PC-3 (cell line): ENCODE measurements around the gene FAM168A. TPM values are rescaled to one million over a fixed set of nuclear protein-coding genes. Genes with fewer than 3 reads are reported as not detected.

Experiments
- ATAC-seq: fragments of 200-7000 bp; cut with Tn5 transposase; 2 replicates; pipeline ENCODE4 v1.9.1; 2020; ENCODE audit warnings: mild to moderate bottlenecking, moderate library complexity
- BruUV-seq: library from RNA; stranded (reverse); fragments of 400-500 nt; replicated peaks from 2 replicates; lab custom pipeline; 2021; lab: Mats Ljungman, UMichigan
- CTCF ChIA-PET: fragments of 300-600 bp; sonication (Branson Sonifier 250); formaldehyde crosslinking; loops from one replicate; lab custom pipeline; 2022; ENCODE audit warnings: antibody characterized with exemption; lab: Charles Lee
- POLR2A ChIA-PET: fragments of 300-600 bp; sonication (Branson Sonifier 250); formaldehyde crosslinking; loops from one replicate; lab custom pipeline; 2022; ENCODE audit warnings: antibody characterized with exemption; ENCODE audit not compliant: unreplicated experiment; lab: Charles Lee
- DNase-seq: peaks from one replicate; pipeline ENCODE4 v3.0.0-alpha.2; 2015
- H2AFZ ChIP-seq: fragments of 300-600 bp; sonication (generic); 2 replicates; pipeline ENCODE4 v1.6.0; 2016; ENCODE audit warnings: antibody characterized with exemption, low read length
- H3F3A ChIP-seq: fragments of 300-600 bp; sonication (generic); one replicate; pipeline ENCODE4 v1.6.0; 2017; ENCODE audit warnings: antibody characterized with exemption, low read length, control low read depth, mild to moderate bottlenecking; ENCODE audit not compliant: unreplicated experiment
- H3K27ac ChIP-seq: fragments of 300-600 bp; sonication (generic); 2 replicates; pipeline ENCODE4 v1.5.1; 2016; ENCODE audit warnings: mild to moderate bottlenecking, low read length
- H3K27me3 ChIP-seq: fragments of 300-600 bp; sonication (generic); 2 replicates; pipeline ENCODE4 v1.6.1; 2016; ENCODE audit warnings: low read length, mixed read lengths
- H3K36me3 ChIP-seq: fragments of 300-600 bp; sonication (generic); 2 replicates; pipeline ENCODE4 v1.6.1; 2016; ENCODE audit warnings: low read depth, mixed run types, low read length, mixed read lengths
- H3K4me1 ChIP-seq: fragments of 300-600 bp; sonication (generic); 2 replicates; pipeline ENCODE4 v1.5.1; 2016; ENCODE audit warnings: low read length; ENCODE audit not compliant: insufficient read depth
- H3K4me2 ChIP-seq: fragments of 300-600 bp; sonication (generic); 2 replicates; pipeline ENCODE4 v1.6.0; 2016; ENCODE audit warnings: low read length
- H3K4me3 ChIP-seq: fragments of 300-600 bp; sonication (generic); 2 replicates; pipeline ENCODE4 v1.5.1; 2016; ENCODE audit warnings: mild to moderate bottlenecking, low read length, mixed read lengths
- H3K79me2 ChIP-seq: fragments of 300-600 bp; sonication (generic); 2 replicates; pipeline ENCODE4 v1.6.1; 2017; ENCODE audit warnings: low read length, mixed read lengths
- H3K9ac ChIP-seq: fragments of 300-600 bp; sonication (generic); 2 replicates; pipeline ENCODE4 v1.6.0; 2016; ENCODE audit warnings: mild to moderate bottlenecking, low read length
- H3K9me2 ChIP-seq: fragments of 300-600 bp; sonication (generic); replicated peaks from 2 replicates; pipeline ENCODE4 v1.6.1; 2016; ENCODE audit warnings: mixed run types, low read length, mixed read lengths
- H3K9me3 ChIP-seq: fragments of 300-600 bp; sonication (generic); 2 replicates; pipeline ENCODE4 v1.6.1; 2016; ENCODE audit warnings: low read length, mixed read lengths
- H4K20me1 ChIP-seq: fragments of 300-600 bp; sonication (generic); 2 replicates; pipeline ENCODE4 v1.6.1; 2016; ENCODE audit warnings: low read length, mixed read lengths
- CTCF ChIP-seq: fragments of 300-600 bp; sonication (generic); conservative IDR thresholded peaks from 2 replicates; pipeline ENCODE4 v1.5.1; 2017; ENCODE audit warnings: antibody characterized with exemption, low read depth, mild to moderate bottlenecking, low read length
- EZH2phosphoT487 ChIP-seq: fragments of 300-600 bp; sonication (generic); IDR thresholded peaks from 2 replicates; pipeline ENCODE4 v1.6.1; 2018; ENCODE audit warnings: mild to moderate bottlenecking, antibody characterized with exemption, low read length, borderline replicate concordance
- intact Hi-C: fragments of 100-400 bp; cut with micrococcal nuclease; formaldehyde crosslinking; loops from 2 replicates; pipeline ENCODE4 v1.9.0; 2023
- total RNA-seq: library from RNA; depleted of rRNA; stranded (reverse); fragments of >200 nt; gene quantifications from 2 replicates; pipeline ENCODE4 v1.2.3, GENCODE V29; 2014

The FAM168A gene
- total RNA-seq, 1 experiment from 2014 or later = 24.5 TPM

GRCh38 chr11:73361953-73362776, 235.7 kb downstream of the FAM168A start:
- DNase-seq (no peak), ATAC-seq (no peak)

GRCh38 chr11:73360743-73361369, 237.1 kb downstream of the FAM168A start:
- H3K9ac ChIP-seq = no peak overlapping the region
- no peak overlapping the region for H3K27ac ChIP-seq
- no peak overlapping the region for H3K4me3 ChIP-seq
- H3K9me2 ChIP-seq = no peaks in the 10 kb centered on the region
- intact Hi-C loops = no loop called here
- H3K79me2 ChIP-seq = no peaks in the 10 kb centered on the region
- no peaks in the 10 kb centered on the region for H3F3A ChIP-seq
- DNase-seq (no peak), ATAC-seq (no peak)
- no TSS peak for BruUV-seq
- no peak overlapping the region for H3K4me2 ChIP-seq
- H2AFZ ChIP-seq = no peak overlapping the region
- TF ChIP-seq CTCF = 0 out of 2 replicates have a peak, but pooled peaks have one; percentile 14
- no peak for TF ChIP-seq EZH2phosphoT487
- no peaks in the 10 kb centered on the region for H3K36me3 ChIP-seq
- ChIA-PET POLR2A (interaction anchor here (0.6 kb wide), 1 partner anchor 10 kb away, joined by 3 read pairs; no protein-coding TSS in a partner anchor), CTCF (interaction anchor here (0.5 to 2.0 kb wide), 4 partner anchors 10 to 879 kb away, joined by 4 to 15 read pairs (median 6); no protein-coding TSS in a partner anchor)
- no peaks in the 10 kb centered on the region for H3K4me1 ChIP-seq
- H3K9me3 ChIP-seq = no peaks in the 10 kb centered on the region
- H4K20me1 ChIP-seq = no peaks in the 10 kb centered on the region
- H3K27me3 ChIP-seq = no peaks in the 10 kb centered on the region

More at GRCh38 chr11:73361953-73362776, 235.7 kb downstream of the FAM168A start:
- no peaks in the 10 kb centered on the region for H3K4me1 ChIP-seq
- H3K9ac ChIP-seq = no peak overlapping the region
- no peak overlapping the region for H3K27ac ChIP-seq
- H3K4me3 ChIP-seq = no peak overlapping the region
- H3K4me2 ChIP-seq = no peak overlapping the region
- no peaks in the 10 kb centered on the region for H3F3A ChIP-seq
- intact Hi-C loops = no loop called here
- 0 out of 2 replicates have a peak, but pooled peaks have one; percentile 31 for TF ChIP-seq CTCF
- no peak for TF ChIP-seq EZH2phosphoT487
- no peak overlapping the region for H2AFZ ChIP-seq
- no peaks in the 10 kb centered on the region for H3K27me3 ChIP-seq
- no peaks in the 10 kb centered on the region for H4K20me1 ChIP-seq
- no peaks in the 10 kb centered on the region for H3K9me2 ChIP-seq
- ChIA-PET CTCF (no interaction called here), POLR2A (no interaction called here)
- no peaks in the 10 kb centered on the region for H3K9me3 ChIP-seq
- H3K79me2 ChIP-seq = no peaks in the 10 kb centered on the region
- no TSS peak for BruUV-seq
- no peaks in the 10 kb centered on the region for H3K36me3 ChIP-seq
